Measurements from ENCODE around the gene CMC2. TPM values are rescaled to one million over a fixed set of nuclear protein-coding genes. Genes with fewer than 3 reads are reported as not detected.

The CMC2 gene
- total and polyA plus RNA-seq, 9 donors = 19.1 to 41.1 (median 25.9) TPM

DNA sequence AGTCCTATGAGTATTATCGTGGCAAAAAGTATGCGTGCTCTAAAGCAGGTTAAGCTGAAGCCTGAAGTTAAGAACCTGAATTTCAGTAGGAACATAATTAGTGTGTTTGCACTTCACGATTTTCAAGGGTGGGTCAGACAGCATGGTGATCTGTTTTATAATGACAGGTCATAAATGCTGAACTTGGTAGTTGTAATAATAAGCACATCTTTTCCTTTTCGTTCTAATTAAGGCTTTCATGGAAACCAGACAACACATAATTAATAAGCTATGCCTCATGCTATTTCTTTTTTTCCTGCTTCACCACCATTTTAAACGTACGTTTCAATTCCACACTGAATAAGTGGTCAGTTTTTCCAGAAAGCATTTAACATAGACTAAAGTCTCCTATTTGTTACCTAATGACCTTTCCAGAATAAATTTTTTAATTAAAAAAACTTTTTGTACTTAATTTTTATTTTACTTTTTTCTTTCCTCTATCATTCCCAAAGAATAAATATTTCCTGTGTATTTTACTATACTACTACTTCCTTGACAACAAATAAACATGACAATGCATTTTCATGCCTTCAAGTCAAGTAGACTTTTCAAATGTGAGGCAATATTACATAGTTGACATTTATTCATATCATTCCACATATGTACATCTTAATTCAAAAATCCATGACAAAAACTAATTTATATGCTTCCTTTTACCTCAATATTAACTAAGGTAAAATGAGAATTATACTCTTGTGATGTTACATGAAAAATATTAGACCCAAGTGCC, 22.4 kb downstream of the CMC2 start:
- intact Hi-C loops (cut with DNase I) = no loop called here
- TF ChIP-seq, protein P1, sequence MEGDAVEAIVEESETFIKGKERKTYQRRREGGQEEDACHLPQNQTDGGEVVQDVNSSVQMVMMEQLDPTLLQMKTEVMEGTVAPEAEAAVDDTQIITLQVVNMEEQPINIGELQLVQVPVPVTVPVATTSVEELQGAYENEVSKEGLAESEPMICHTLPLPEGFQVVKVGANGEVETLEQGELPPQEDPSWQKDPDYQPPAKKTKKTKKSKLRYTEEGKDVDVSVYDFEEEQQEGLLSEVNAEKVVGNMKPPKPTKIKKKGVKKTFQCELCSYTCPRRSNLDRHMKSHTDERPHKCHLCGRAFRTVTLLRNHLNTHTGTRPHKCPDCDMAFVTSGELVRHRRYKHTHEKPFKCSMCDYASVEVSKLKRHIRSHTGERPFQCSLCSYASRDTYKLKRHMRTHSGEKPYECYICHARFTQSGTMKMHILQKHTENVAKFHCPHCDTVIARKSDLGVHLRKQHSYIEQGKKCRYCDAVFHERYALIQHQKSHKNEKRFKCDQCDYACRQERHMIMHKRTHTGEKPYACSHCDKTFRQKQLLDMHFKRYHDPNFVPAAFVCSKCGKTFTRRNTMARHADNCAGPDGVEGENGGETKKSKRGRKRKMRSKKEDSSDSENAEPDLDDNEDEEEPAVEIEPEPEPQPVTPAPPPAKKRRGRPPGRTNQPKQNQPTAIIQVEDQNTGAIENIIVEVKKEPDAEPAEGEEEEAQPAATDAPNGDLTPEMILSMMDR (IDR thresholded peaks at IDR 0.05) = no peak
- TF ChIP-seq EP300 (IDR thresholded peaks at IDR 0.05) = no peak
- no peak for TF ChIP-seq POLR2A (IDR thresholded peaks at IDR 0.05)
- no peaks in the 10 kb centered on the region for H3K36me3 ChIP-seq
- no peaks in the 10 kb centered on the region for H3K9me3 ChIP-seq
- WGBS, 3 donors = 82 to 86% (median 86%) methylated on average over 6 of the region's 6 CpGs
- no peaks in the 10 kb centered on the region for H3K27me3 ChIP-seq
- no peak for DNase-seq
- no peaks in the 10 kb centered on the region for H3K4me1 ChIP-seq (ENCODE audit: insufficient read depth)
- H3K4me3 ChIP-seq = no peak overlapping the region
- no peak overlapping the region for H3K27ac ChIP-seq

DNA sequence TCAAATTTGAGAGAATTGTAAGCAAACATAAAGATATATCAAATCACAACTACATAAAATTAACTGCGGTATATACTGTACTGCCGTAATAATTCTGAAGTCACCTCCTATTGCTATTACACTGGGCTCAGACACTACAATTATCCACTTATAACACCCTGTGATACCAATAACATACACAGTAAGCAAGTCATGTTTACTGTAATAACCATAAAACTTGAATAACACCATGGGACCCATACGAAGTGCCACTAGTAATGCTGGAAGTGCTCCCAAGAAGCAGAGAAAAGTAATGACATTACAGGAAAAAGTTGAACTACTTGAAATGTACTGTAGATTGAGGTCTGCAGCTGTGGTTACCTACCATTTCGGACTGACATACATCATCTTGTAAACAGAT, 24.0 kb downstream of the CMC2 start:
- no peaks in the 10 kb centered on the region for H3K36me3 ChIP-seq
- DNase-seq = no peak
- intact Hi-C loops (cut with DNase I) = no loop called here
- H3K27me3 ChIP-seq = no peaks in the 10 kb centered on the region
- TF ChIP-seq EP300 (IDR thresholded peaks at IDR 0.05) (no peak), POLR2A (IDR thresholded peaks at IDR 0.05) (no peak)
- TF ChIP-seq, protein P1 (IDR thresholded peaks at IDR 0.05) = no peak
- no peak overlapping the region for H3K27ac ChIP-seq
- no peak overlapping the region for H3K4me3 ChIP-seq
- no peaks in the 10 kb centered on the region for H3K9me3 ChIP-seq
- 73 to 74% (median 74%) methylated on average over 4 of the region's 4 CpGs for WGBS, 3 donors
- H3K4me1 ChIP-seq (ENCODE audit: insufficient read depth) = no peaks in the 10 kb centered on the region

GRCh38 chr16:80981103-80981502, 25.6 kb downstream of the CMC2 start:
- Histone ChIP-seq H3K27me3 (no peaks in the 10 kb centered on the region), H3K9me3 (no peaks in the 10 kb centered on the region), H3K4me1 (ENCODE audit: insufficient read depth) (no peaks in the 10 kb centered on the region), H3K4me3 (no peak overlapping the region), H3K36me3 (no peaks in the 10 kb centered on the region), H3K27ac (no peak overlapping the region)
- no peak for DNase-seq
- intact Hi-C loops (cut with DNase I) = no loop called here
- no peak for TF ChIP-seq EP300 (IDR thresholded peaks at IDR 0.05)
- no peak for TF ChIP-seq POLR2A (IDR thresholded peaks at IDR 0.05)
- TF ChIP-seq, protein P1 (IDR thresholded peaks at IDR 0.05) = no peak

DNA sequence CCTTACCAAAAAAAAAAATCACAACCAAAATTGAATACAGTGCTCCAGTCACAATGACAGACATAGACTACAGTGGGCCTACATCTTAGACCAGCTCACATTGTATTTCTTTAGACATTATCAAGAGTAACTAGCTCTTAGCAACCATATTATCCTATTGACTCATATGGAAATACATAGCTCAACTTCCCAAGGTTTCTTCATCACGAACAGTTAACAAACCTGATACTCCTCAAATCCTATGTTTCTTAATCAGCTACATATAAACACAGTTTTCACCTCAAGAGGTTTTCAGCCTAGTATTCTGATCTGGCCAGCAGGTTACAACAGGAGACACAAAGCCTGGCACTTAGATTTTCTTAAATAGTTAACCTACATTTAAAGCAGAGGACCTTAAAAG, 29.7 kb downstream of the CMC2 start:
- Histone ChIP-seq H3K9me3 (no peaks in the 10 kb centered on the region), H3K4me3 (no peak overlapping the region), H3K27ac (no peak overlapping the region), H3K4me1 (ENCODE audit: insufficient read depth) (no peaks in the 10 kb centered on the region), H3K36me3 (no peaks in the 10 kb centered on the region), H3K27me3 (no peaks in the 10 kb centered on the region)
- intact Hi-C loops (cut with DNase I) = no loop called here
- no peak for DNase-seq
- 95 to 99% (median 98%) methylated on average over 1 of the region's 1 CpG for WGBS, 3 donors
- TF ChIP-seq EP300 (IDR thresholded peaks at IDR 0.05) = no peak
- TF ChIP-seq POLR2A (IDR thresholded peaks at IDR 0.05) = no peak
- TF ChIP-seq, protein P1 (IDR thresholded peaks at IDR 0.05) = no peak

All from ovary (tissue), 9 donors.